H1 (cell line): Measurements from ENCODE around the gene UBE2H. TPM values are rescaled to one million over a fixed set of nuclear protein-coding genes. Genes with fewer than 3 reads are reported as not detected.

Source experiments
- CTCF ChIA-PET: fragments of 300-600 bp; sonication (Branson Sonifier 250); formaldehyde crosslinking; loops from one replicate; lab custom pipeline; 2021; ENCODE audit not compliant: partially characterized antibody; lab: Charles Lee
- POLR2A ChIA-PET: fragments of 300-600 bp; sonication (Branson Sonifier 250); formaldehyde crosslinking; loops from one replicate; lab custom pipeline; 2021; ENCODE audit warnings: inconsistent platforms; ENCODE audit not compliant: partially characterized antibody; lab: Charles Lee
- DNase-seq, 2 experiments: peaks; one replicate each; pipeline versions ENCODE4 v3.0.0 to v3.0.0-alpha.2; 2010 to 2022; ENCODE audit warnings: low spot score in 2 of 2, low read depth in 1 of 2, mixed read lengths in 1 of 2
- FAIRE-seq: peaks from 2 replicates; lab custom pipeline; 2011; peaks lifted over from hg19 to GRCh38; lab: Jason Lieb, UNC
- H2AFZ ChIP-seq: 2 replicates; pipeline ENCODE4 v1.8.1; 2012; ENCODE audit warnings: low read length, inconsistent platforms
- H2AK5ac ChIP-seq: 2 replicates; pipeline ENCODE4 v1.6.1; 2013; ENCODE audit warnings: low read depth, low read length
- H2BK120ac ChIP-seq: replicated peaks from 2 replicates; pipeline ENCODE3; 2013; ENCODE audit warnings: low read depth, low read length, inconsistent platforms
- H2BK12ac ChIP-seq: 2 replicates; pipeline ENCODE4 v1.6.1; 2013; ENCODE audit warnings: low read depth, low read length
- H2BK15ac ChIP-seq: 2 replicates; pipeline ENCODE4 v1.6.1; 2013; ENCODE audit warnings: low read length
- H2BK20ac ChIP-seq: 2 replicates; pipeline ENCODE4 v1.6.1; 2013; ENCODE audit warnings: low read length
- H2BK5ac ChIP-seq: 2 replicates; pipeline ENCODE4 v1.6.1; 2013; ENCODE audit warnings: low read depth, low read length
- H3K14ac ChIP-seq: 2 replicates; pipeline ENCODE4 v1.6.1; 2013; ENCODE audit warnings: inconsistent platforms; ENCODE audit not compliant: insufficient read length
- H3K18ac ChIP-seq: 2 replicates; pipeline ENCODE4 v1.6.1; 2013; ENCODE audit warnings: low read length; ENCODE audit errors: extremely low read depth
- H3K23ac ChIP-seq: 2 replicates; pipeline ENCODE4 v1.6.1; 2013; ENCODE audit warnings: inconsistent platforms; ENCODE audit not compliant: insufficient read length
- H3K23me2 ChIP-seq: 2 replicates; pipeline ENCODE4 v1.6.1; 2013; ENCODE audit warnings: low read depth, low read length
- H3K27ac ChIP-seq: 2 replicates; pipeline ENCODE4 v1.6.1; 2011; ENCODE audit warnings: low read depth, low read length, inconsistent platforms
- H3K27me3 ChIP-seq, 4 experiments: replicated peaks in 1 of 4; 1 replicate in 1 of 4; 2 replicates in 3 of 4; pipeline versions ENCODE4 v1.6.1 to v1.8.1; 2011 to 2013; ENCODE audit warnings: low read length in 3 of 4, mild to moderate bottlenecking in 3 of 4, inconsistent platforms in 2 of 4, mixed read lengths in 2 of 4, moderate library complexity in 1 of 4; ENCODE audit not compliant: control insufficient read depth in 3 of 4, insufficient read depth in 3 of 4; ENCODE audit errors: extremely low read depth in 1 of 4
- H3K36me3 ChIP-seq, 4 experiments: 2 replicates each; pipeline versions ENCODE4 v1.6.1 to v1.8.1; 2011 to 2013; ENCODE audit warnings: mild to moderate bottlenecking in 4 of 4, low read length in 3 of 4, moderate library complexity in 2 of 4, control low read depth in 1 of 4, inconsistent platforms in 1 of 4; ENCODE audit not compliant: insufficient read depth in 4 of 4, control insufficient read depth in 2 of 4
- H3K4ac ChIP-seq: replicated peaks from 2 replicates; pipeline ENCODE3; 2013; ENCODE audit warnings: low read length, low read depth, mixed read lengths, inconsistent platforms; ENCODE audit not compliant: insufficient read length
- H3K4me1 ChIP-seq, 4 experiments: replicated peaks in 1 of 4; 1 replicate in 1 of 4; 2 replicates in 3 of 4; pipeline versions ENCODE4 v1.6.1 to v1.8.1; 2011 to 2013; ENCODE audit warnings: low read length in 3 of 4, inconsistent platforms in 2 of 4, mixed read lengths in 1 of 4; ENCODE audit not compliant: insufficient read depth in 4 of 4, control insufficient read depth in 3 of 4
- H3K4me2 ChIP-seq, 2 experiments: 2 replicates each; pipeline versions ENCODE4 v1.6.1 to v1.8.1; 2011 to 2013; ENCODE audit warnings: low read depth in 2 of 2, low read length in 2 of 2, control low read depth in 1 of 2, inconsistent platforms in 1 of 2, mild to moderate bottlenecking in 1 of 2; ENCODE audit not compliant: insufficient read depth in 1 of 2
- H3K4me3 ChIP-seq, 4 experiments: fragments of 200-600, 300-600 bp in 1 of 4; sonication (generic), shearing (Covaris generic), sonication (Bioruptor Twin) in 1 of 4; 2 replicates each; pipeline versions ENCODE4 v1.5.1 to v1.8.1; 2011 to 2016; ENCODE audit warnings: low read length in 4 of 4, low read depth in 3 of 4, control low read depth in 2 of 4, inconsistent platforms in 2 of 4, mild to moderate bottlenecking in 2 of 4, mixed read lengths in 1 of 4, moderate library complexity in 1 of 4; ENCODE audit not compliant: insufficient read depth in 2 of 4; ENCODE audit errors: extremely low read depth in 1 of 4
- H3K56ac ChIP-seq: replicated peaks from 2 replicates; pipeline ENCODE3; 2013; ENCODE audit warnings: low read depth, mild to moderate bottlenecking, mixed read lengths, low read length, inconsistent platforms; ENCODE audit not compliant: insufficient read length
- H3K79me1 ChIP-seq: 2 replicates; pipeline ENCODE4 v1.6.1; 2013; ENCODE audit warnings: low read depth, low read length, control low read depth
- H3K79me2 ChIP-seq, 2 experiments: 2 replicates each; pipeline versions ENCODE4 v1.6.1 to v1.8.1; 2012 to 2013; ENCODE audit warnings: low read length in 2 of 2, mild to moderate bottlenecking in 2 of 2, inconsistent platforms in 1 of 2; ENCODE audit not compliant: insufficient read depth in 2 of 2, control insufficient read depth in 1 of 2
- H3K9ac ChIP-seq, 4 experiments: replicated peaks in 1 of 4; 1 replicate in 1 of 4; 2 replicates in 3 of 4; pipeline versions ENCODE4 v1.6.1 to v1.8.1; 2011 to 2013; ENCODE audit warnings: low read depth in 3 of 4, low read length in 3 of 4, control low read depth in 2 of 4, mild to moderate bottlenecking in 2 of 4, moderate library complexity in 2 of 4, inconsistent platforms in 1 of 4; ENCODE audit errors: extremely low read depth in 1 of 4
- H3K9me3 ChIP-seq, 2 experiments: 2 replicates each; pipeline versions ENCODE4 v1.6.1 to v1.8.1; 2012 to 2013; ENCODE audit warnings: mild to moderate bottlenecking in 2 of 2, moderate library complexity in 2 of 2, control low read depth in 1 of 2, inconsistent platforms in 1 of 2, low read depth in 1 of 2, low read length in 1 of 2, mixed read lengths in 1 of 2; ENCODE audit not compliant: insufficient read depth in 2 of 2
- H4K20me1 ChIP-seq, 2 experiments: replicated peaks in 1 of 2; 2 replicates each; pipeline versions ENCODE3 to v1.8.1; 2011 to 2013; ENCODE audit warnings: inconsistent platforms in 2 of 2, low read length in 2 of 2, mild to moderate bottlenecking in 1 of 2; ENCODE audit not compliant: insufficient read depth in 2 of 2, control insufficient read depth in 1 of 2
- H4K5ac ChIP-seq: 2 replicates; pipeline ENCODE4 v1.6.1; 2013; ENCODE audit warnings: low read length, low read depth, mixed read lengths, inconsistent platforms; ENCODE audit not compliant: insufficient read length
- H4K8ac ChIP-seq: 2 replicates; pipeline ENCODE4 v1.8.0; 2013; ENCODE audit warnings: mild to moderate bottlenecking, moderate library complexity, low read length, inconsistent platforms; ENCODE audit not compliant: insufficient read depth; ENCODE audit errors: extremely low read depth
- H4K91ac ChIP-seq: replicated peaks from 2 replicates; pipeline ENCODE3; 2013; ENCODE audit warnings: low read length, mixed read lengths, inconsistent platforms; ENCODE audit not compliant: insufficient read length
- CBX5 ChIP-seq: fragments of 300-800, 300-1000 bp; sonication (generic); IDR thresholded peaks from 2 replicates; pipeline ENCODE4 v1.7.1; 2016; ENCODE audit warnings: antibody characterized with exemption, low read length, low read depth
- CBX8 ChIP-seq: fragments of 300-800, 300-1000 bp; sonication (generic); IDR thresholded peaks from 2 replicates; pipeline ENCODE4 v1.7.1; 2016; ENCODE audit warnings: low read depth, low read length, borderline replicate concordance
- EP300 ChIP-seq, 2 experiments: IDR thresholded peaks; 1 replicate in 1 of 2; 2 replicates in 1 of 2; pipeline ENCODE4 v1.6.1; 2011 to 2012; ENCODE audit warnings: low read depth in 2 of 2, low read length in 2 of 2, mild to moderate bottlenecking in 2 of 2, borderline replicate concordance in 1 of 2, inconsistent platforms in 1 of 2, moderate library complexity in 1 of 2
- HDAC6 ChIP-seq: IDR thresholded peaks from one replicate; pipeline ENCODE4 v1.7.1; 2012; ENCODE audit warnings: low read depth, mild to moderate bottlenecking, inconsistent platforms, low read length, moderate library complexity
- SIN3A ChIP-seq, 2 experiments: IDR thresholded peaks in 1 of 2; conservative IDR thresholded peaks in 1 of 2; 2 replicates each; pipeline ENCODE4 v1.6.1; 2011 to 2012; ENCODE audit warnings: low read length in 2 of 2, improper control_type of control experiment in 1 of 2, low read depth in 1 of 2, mild to moderate bottlenecking in 1 of 2
- TAF1 ChIP-seq: IDR thresholded peaks from 2 replicates; pipeline ENCODE4 v1.6.1; 2011; ENCODE audit warnings: mild to moderate bottlenecking, low read depth, low read length
- TCF12 ChIP-seq: IDR thresholded peaks from 2 replicates; pipeline ENCODE4 v1.6.1; 2011; ENCODE audit warnings: low read depth, mild to moderate bottlenecking, low read length
- ZNF274 ChIP-seq: IDR thresholded peaks from 2 replicates; pipeline ENCODE4 v1.7.0; 2012; ENCODE audit warnings: low read length, borderline replicate concordance; ENCODE audit errors: extremely low read depth
- WGBS, 2 experiments: shearing (Covaris generic) in 1 of 2; methylation state at CpG; one replicate each; pipeline versions ENCODE4 v1.1.6 to v1.1.7; 2013 to 2015; ENCODE audit warnings: low lambda C conversion rate in 2 of 2, mixed read lengths in 2 of 2, inconsistent platforms in 1 of 2, low coverage in 1 of 2, missing lambda C conversion rate in 1 of 2; ENCODE audit not compliant: insufficient replicate concordance in 2 of 2, insufficient coverage in 1 of 2, insufficient read length in 1 of 2; ENCODE audit errors: extremely low coverage in 1 of 2, missing lambda C conversion rate in 1 of 2; 5-methylcytosine and 5-hydroxymethylcytosine counted together
- polyA plus RNA-seq, 7 experiments: library from polyadenylated mRNA; depleted of rRNA in 3 of 7; stranded (reverse) in 5 of 7; unstranded in 2 of 7; fragments of >200 nt in 5 of 7; fragments of 200-250 nt in 2 of 7; gene quantifications; 1 replicate in 5 of 7; 2 replicates in 1 of 7; 4 replicates in 1 of 7; pipeline versions ENCODE4 v1.2.1 to v1.2.3, GENCODE V29; 2011 to 2013; ENCODE audit warnings: missing spikeins in 2 of 7, mixed read lengths in 2 of 7
- total RNA-seq: library from RNA; stranded (reverse); fragmentation: NEBNext Ultra II Directional; extraction: Animal tissue kit (Norgen Biotek cat#: 25700); gene quantifications from 2 replicates; pipeline ENCODE4 v1.2.1, GENCODE V29; 2021

UBE2H gene
- total and polyA plus RNA-seq, 2 of the 8 experiments (the other 6 are each of a cell fraction or from before 2014, with no cell fraction given), result 30.6 to 62.2 TPM

- H3K79me2 ChIP-seq, result peaks cover 0 to 26% of the 10 kb centered on the region in 2 experiments; a peak in 3 of 4 replicates
- H2BK120ac ChIP-seq, result peak overlapping the region; percentile 19
- 84% methylated on average over 3 of the region's 3 CpGs; no CpG with 5 or more reads in 1 of the 2 experiments for WGBS, 2 experiments
- ChIA-PET POLR2A (interaction anchor here (1.6 kb wide), 1 partner anchor 107 kb away, joined by 5 read pairs; no protein-coding TSS in a partner anchor), CTCF (interaction anchor here (0.6 to 3.0 kb wide), 4 partner anchors 11 to 164 kb away, joined by 3 to 13 read pairs (median 3); no protein-coding TSS in a partner anchor)
- H2AFZ ChIP-seq, result no peak overlapping the region
- no peaks in the 10 kb centered on the region for H3K23me2 ChIP-seq
- no peaks in the 10 kb centered on the region for H3K9me3 ChIP-seq
- H4K20me1 ChIP-seq, result peaks cover 0 to 2% of the 10 kb centered on the region in 2 experiments
- no peak overlapping the region for H3K18ac ChIP-seq
- no peak overlapping the region for H4K8ac ChIP-seq
- peak overlapping the region; percentile 5; the same call in 1 of the 2 replicates for H2BK12ac ChIP-seq
- H2AK5ac ChIP-seq, result no peak overlapping the region
- H3K56ac ChIP-seq, result no peak overlapping the region
- peak overlapping the region; percentile 22 for H4K91ac ChIP-seq
- H3K14ac ChIP-seq, result no peak overlapping the region
- H3K4me1 ChIP-seq, result peaks cover 2 to 16% (median 12%) of the 10 kb centered on the region in 4 experiments
- H2BK5ac ChIP-seq, result no peak overlapping the region
- TF ChIP-seq EP300 (IDR thresholded peaks at IDR 0.05; ENCODE audit: borderline replicate concordance in 1 of 2, low read depth in 2 of 2, low read length in 2 of 2) (no peak), TAF1 (no peak), CBX5 (no peak), ZNF274 (no peak), CBX8 (no peak), TCF12 (no peak), HDAC6 (no peak), SIN3A (conservative IDR thresholded peaks at IDR 0.05 in 1 of 2, IDR thresholded peaks at IDR 0.05 in 1 of 2; ENCODE audit: low read depth in 1 of 2, low read length in 2 of 2) (no peak)
- H3K27ac ChIP-seq, result no peak overlapping the region
- no peak overlapping the region for H3K4me2 ChIP-seq
- H3K23ac ChIP-seq, result no peak overlapping the region
- FAIRE-seq, result no peak
- H3K9ac ChIP-seq, result no peak overlapping the region
- no peak overlapping the region for H2BK15ac ChIP-seq
- no peak overlapping the region for H3K4ac ChIP-seq
- H2BK20ac ChIP-seq, result 0 out of 2 replicates have a peak overlapping the region, but pooled peaks have one; percentile 29
- no peaks in the 10 kb centered on the region for H3K27me3 ChIP-seq
- no peak for DNase-seq
- H3K79me1 ChIP-seq, result peaks cover 2% of the 10 kb centered on the region; the same call in 1 of the 2 replicates
- H4K5ac ChIP-seq, result no peak overlapping the region
- H3K36me3 ChIP-seq, result no peaks in the 10 kb centered on the region
- no peak overlapping the region for H3K4me3 ChIP-seq
Observed at GRCh38 chr7:129845178-129845971, 107.4 kb downstream of the UBE2H start.
